Activated CD8-positive, alpha-beta memory T cell treated with anti-CD3 and anti-CD28 coated beads for 48 hours (primary cell): ENCODE results near the gene MRPL2.
A peak's percentile ranks its signal among the peaks of the same experiment; 100 is the strongest.

ENCODE experiments used
- DNase-seq, 3 experiments: peaks; one replicate each; pipeline ENCODE4 v3.0.0-alpha.2; 2020; ENCODE audit warnings: low read depth in 2 of 3, low spot score in 2 of 3

MRPL2 gene

GRCh38 chr6:43059168-43060033 is at the start of gene MRPL2, which contains the start of gene KLC4:
Gene MRPL2 (minus strand): TSS chr6:43059434. CDS start chr6:43059381, 53 bp downstream.
Gene KLC4 (plus strand): TSS chr6:43059631. CDS start chr6:43061336, 1,705 bp downstream.
- DNase-seq: peak; percentile 88 to 94 (median 92)

- no peak for DNase-seq
These were observed 48.3 kb upstream of the MRPL2 start for GRCh38 chr6:43107344-43108062.

- no peak for DNase-seq
These were observed 46.4 kb upstream of the MRPL2 start for GRCh38 chr6:43105538-43106222.

GRCh38 chr6:43103253-43103876 is 44.1 kb upstream of the MRPL2 start:
- no peak for DNase-seq

- DNase-seq: no peak
These were observed 42.3 kb upstream of the MRPL2 start for GRCh38 chr6:43101497-43101896.

GRCh38 chr6:43097502-43097901 is 38.3 kb upstream of the MRPL2 start:
- DNase-seq: no peak

GRCh38 chr6:43097098-43097489 is 37.9 kb upstream of the MRPL2 start:
- DNase-seq: no peak

- no peak for DNase-seq
These were observed 37.3 kb upstream of the MRPL2 start for GRCh38 chr6:43096451-43097097.

GRCh38 chr6:43095939-43096338 is 36.7 kb upstream of the MRPL2 start:
- DNase-seq: no peak

- no peak for DNase-seq
These were observed 34.4 kb upstream of the MRPL2 start for GRCh38 chr6:43093436-43094289.

GRCh38 chr6:43092635-43093034 is 33.4 kb upstream of the MRPL2 start:
- no peak for DNase-seq

- DNase-seq: no peak
These were observed 32.3 kb upstream of the MRPL2 start for GRCh38 chr6:43091436-43091991.

GRCh38 chr6:43091020-43091419 is 31.8 kb upstream of the MRPL2 start:
- DNase-seq: no peak

GRCh38 chr6:43090559-43090956 is 31.3 kb upstream of the MRPL2 start:
- DNase-seq: no peak

GRCh38 chr6:43089874-43090558 is 30.8 kb upstream of the MRPL2 start:
- no peak for DNase-seq

- no peak for DNase-seq
These were observed 30.2 kb upstream of the MRPL2 start for GRCh38 chr6:43089467-43089866.

GRCh38 chr6:43088654-43089056 is 29.4 kb upstream of the MRPL2 start:
- DNase-seq: no peak

GRCh38 chr6:43086022-43086658 is 26.9 kb upstream of the MRPL2 start:
- DNase-seq: no peak
